HG03280 (cell line): ENCODE results near the gene AKAP3.

Experiments used
- ATAC-seq: cut with Tn5 transposase; IDR thresholded peaks from one replicate; pipeline ENCODE4 v1.9.1; 2021; ENCODE audit warnings: mild to moderate bottlenecking, moderate library complexity; ENCODE audit not compliant: unreplicated experiment

Gene AKAP3

GRCh38 chr12:4648501-4649357 lies at the start of gene AKAP3, which contains the start of gene NDUFA9:
Gene AKAP3 (minus strand): TSS chr12:4649051. CDS start chr12:4638196, 10,855 bp downstream.
Gene NDUFA9 (plus strand): TSS chr12:4649114. CDS start chr12:4649127, 13 bp downstream.
- ATAC-seq = peak; percentile 89

GRCh38 chr12:4690760-4691159 lies 41.9 kb upstream of the AKAP3 start:
- no peak for ATAC-seq

- no peak for ATAC-seq
Measured at GRCh38 chr12:4685317-4685716, 36.5 kb upstream of the AKAP3 start.

- ATAC-seq = no peak
Measured at GRCh38 chr12:4681732-4682131, 32.9 kb upstream of the AKAP3 start.

- no peak for ATAC-seq
Measured at GRCh38 chr12:4679711-4680110, 30.9 kb upstream of the AKAP3 start.

GRCh38 chr12:4665236-4665635 lies 16.4 kb upstream of the AKAP3 start:
- ATAC-seq = no peak

- no peak for ATAC-seq
Measured at GRCh38 chr12:4663971-4664505, 15.2 kb upstream of the AKAP3 start.

GRCh38 chr12:4653691-4654090 lies 4.8 kb upstream of the AKAP3 start:
- ATAC-seq = no peak

GRCh38 chr12:4653257-4653656 lies 4.4 kb upstream of the AKAP3 start:
- no peak for ATAC-seq

- no peak for ATAC-seq
Measured at GRCh38 chr12:4649358-4649661, 459 bp upstream of the AKAP3 start.

GRCh38 chr12:4648104-4648500 lies 749 bp downstream of the AKAP3 start:
- ATAC-seq = no peak

- no peak for ATAC-seq
Measured at GRCh38 chr12:4645023-4645422, 3.8 kb downstream of the AKAP3 start.

- ATAC-seq = no peak
Measured at GRCh38 chr12:4643747-4644146, 5.1 kb downstream of the AKAP3 start.

- no peak for ATAC-seq
Measured at GRCh38 chr12:4630262-4630661, 18.6 kb downstream of the AKAP3 start.

- no peak for ATAC-seq
Measured at GRCh38 chr12:4628406-4628805, 20.4 kb downstream of the AKAP3 start.

GRCh38 chr12:4626543-4626942 lies 22.3 kb downstream of the AKAP3 start:
- ATAC-seq = no peak

- no peak for ATAC-seq
Measured at GRCh38 chr12:4621511-4621910, 27.3 kb downstream of the AKAP3 start.

- ATAC-seq = no peak
Measured at GRCh38 chr12:4615667-4616066, 33.2 kb downstream of the AKAP3 start.

- ATAC-seq = no peak
Measured at GRCh38 chr12:4610481-4610880, 38.4 kb downstream of the AKAP3 start.

- ATAC-seq = no peak
Measured at GRCh38 chr12:4609071-4609470, 39.8 kb downstream of the AKAP3 start.

- ATAC-seq = no peak
Measured at GRCh38 chr12:4607056-4607455, 41.8 kb downstream of the AKAP3 start.

GRCh38 chr12:4604684-4605193 lies 44.1 kb downstream of the AKAP3 start:
- peak; percentile 95 for ATAC-seq
